NCI-H345 treated with DMSO at 0.1 percent for 48 hours (cell line): ENCODE results near the gene TMEM53.

Experiments used
- DNase-seq: peaks from one replicate; lab custom pipeline; 2025; ENCODE audit not compliant: unreplicated experiment; lab: John Stamatoyannopoulos, UW

The TMEM53 gene

GRCh38 chr1:44606701-44607281, 67.5 kb downstream of the TMEM53 start:
- no peak for DNase-seq

- no peak for DNase-seq
Measured at GRCh38 chr1:44605914-44606615, 68.2 kb downstream of the TMEM53 start.

- peak; percentile 47 for DNase-seq
Measured at GRCh38 chr1:44604157-44604955, 69.9 kb downstream of the TMEM53 start.

- DNase-seq, result peak; percentile 84
Measured at GRCh38 chr1:44603718-44604117, 70.6 kb downstream of the TMEM53 start.
